H9 (cell line): Measurements from ENCODE around the gene MPG. TPM values are rescaled to one million over a fixed set of nuclear protein-coding genes. Genes with fewer than 3 reads are reported as not detected.

Experiments
- DNase-seq: peaks from one replicate; pipeline ENCODE4 v3.0.0-alpha.2; 2017
- H2AFZ ChIP-seq: one replicate; pipeline ENCODE4 v1.6.1; 2013; ENCODE audit warnings: mild to moderate bottlenecking, low read length, control low read depth, moderate library complexity
- H2AK5ac ChIP-seq: 2 replicates; pipeline ENCODE4 v1.6.1; 2013; ENCODE audit warnings: low read length, control low read depth, mixed read lengths; ENCODE audit not compliant: insufficient read length
- H2BK120ac ChIP-seq: one replicate; pipeline ENCODE4 v1.6.1; 2013; ENCODE audit warnings: low read depth, mild to moderate bottlenecking, low read length, control low read depth, inconsistent platforms; ENCODE audit not compliant: poor library complexity, severe bottlenecking
- H2BK12ac ChIP-seq: 2 replicates; pipeline ENCODE4 v1.6.1; 2013; ENCODE audit warnings: low read length, control low read depth, mixed read lengths, low read depth; ENCODE audit not compliant: insufficient read length
- H2BK15ac ChIP-seq: 2 replicates; pipeline ENCODE4 v1.6.1; 2013; ENCODE audit warnings: low read depth, low read length, control low read depth
- H2BK20ac ChIP-seq: one replicate; pipeline ENCODE4 v1.6.1; 2013; ENCODE audit warnings: low read depth, mild to moderate bottlenecking, low read length, control low read depth, inconsistent platforms; ENCODE audit not compliant: poor library complexity, severe bottlenecking
- H2BK5ac ChIP-seq: 2 replicates; pipeline ENCODE4 v1.6.1; 2013; ENCODE audit warnings: low read length, control low read depth, mixed read lengths; ENCODE audit not compliant: insufficient read length
- H3K14ac ChIP-seq: 2 replicates; pipeline ENCODE4 v1.6.1; 2013; ENCODE audit warnings: low read length, control low read depth; ENCODE audit not compliant: insufficient read depth
- H3K18ac ChIP-seq: 2 replicates; pipeline ENCODE4 v1.6.1; 2013; ENCODE audit warnings: low read depth, mild to moderate bottlenecking, mixed read lengths, low read length, control low read depth; ENCODE audit not compliant: insufficient read length
- H3K23ac ChIP-seq: 2 replicates; pipeline ENCODE4 v1.6.1; 2013; ENCODE audit warnings: low read length, control low read depth, mixed read lengths, low read depth; ENCODE audit not compliant: insufficient read length
- H3K23me2 ChIP-seq: 2 replicates; pipeline ENCODE4 v1.6.1; 2013; ENCODE audit warnings: low read depth, mild to moderate bottlenecking, mixed read lengths, low read length, control low read depth; ENCODE audit not compliant: insufficient read length, poor library complexity, severe bottlenecking
- H3K27ac ChIP-seq: 2 replicates; pipeline ENCODE4 v1.5.1; 2013; ENCODE audit warnings: low read length, control low read depth, mixed read lengths, low read depth; ENCODE audit not compliant: insufficient read length
- H3K27me3 ChIP-seq: 2 replicates; pipeline ENCODE4 v1.6.1; 2013; ENCODE audit warnings: low read length, control low read depth, inconsistent platforms; ENCODE audit not compliant: insufficient read depth
- H3K4ac ChIP-seq: 2 replicates; pipeline ENCODE4 v1.6.1; 2013; ENCODE audit warnings: low read depth, mild to moderate bottlenecking, control low read depth, inconsistent platforms, low read length, moderate library complexity
- H3K4me1 ChIP-seq: 2 replicates; pipeline ENCODE4 v1.6.1; 2013; ENCODE audit warnings: low read length, control low read depth, inconsistent platforms; ENCODE audit not compliant: insufficient read depth
- H3K4me2 ChIP-seq: 2 replicates; pipeline ENCODE4 v1.6.1; 2013; ENCODE audit warnings: low read length, control low read depth, mixed read lengths; ENCODE audit not compliant: insufficient read length, insufficient read depth
- H3K56ac ChIP-seq: 2 replicates; pipeline ENCODE4 v1.6.1; 2013; ENCODE audit warnings: low read depth, mild to moderate bottlenecking, mixed read lengths, low read length, control low read depth; ENCODE audit not compliant: insufficient read length
- H3K79me1 ChIP-seq: 2 replicates; pipeline ENCODE4 v1.6.1; 2013; ENCODE audit warnings: low read depth, mild to moderate bottlenecking, moderate library complexity, low read length, control low read depth, inconsistent platforms; ENCODE audit not compliant: insufficient read depth, poor library complexity, severe bottlenecking
- H3K79me2 ChIP-seq: 2 replicates; pipeline ENCODE4 v1.6.1; 2013; ENCODE audit warnings: low read length, control low read depth, inconsistent platforms; ENCODE audit not compliant: insufficient read depth
- H3K9ac ChIP-seq: 2 replicates; pipeline ENCODE4 v1.6.1; 2013; ENCODE audit warnings: low read length, control low read depth, mixed read lengths; ENCODE audit not compliant: insufficient read length; ENCODE audit errors: extremely low read depth
- H3K9me3 ChIP-seq: one replicate; pipeline ENCODE4 v1.6.1; 2013; ENCODE audit warnings: low read depth, low read length, inconsistent platforms; ENCODE audit not compliant: control insufficient read depth
- H3T11ph ChIP-seq: one replicate; pipeline ENCODE4 v1.6.1; 2013; ENCODE audit warnings: mild to moderate bottlenecking, low read length, control low read depth, inconsistent platforms
- H4K20me1 ChIP-seq: one replicate; pipeline ENCODE4 v1.6.1; 2013; ENCODE audit not compliant: control insufficient read depth, insufficient read length, insufficient read depth
- H4K5ac ChIP-seq: 2 replicates; pipeline ENCODE4 v1.6.1; 2013; ENCODE audit warnings: low read depth, mild to moderate bottlenecking, mixed read lengths, low read length, control low read depth; ENCODE audit not compliant: insufficient read length
- H4K8ac ChIP-seq: replicated peaks from 2 replicates; pipeline ENCODE4 v1.6.1; 2013; ENCODE audit warnings: low read length, control low read depth, mixed read lengths, low read depth; ENCODE audit not compliant: insufficient read length
- H4K91ac ChIP-seq: 2 replicates; pipeline ENCODE4 v1.6.1; 2013; ENCODE audit warnings: low read depth, mild to moderate bottlenecking, moderate library complexity, mixed read lengths, low read length, control low read depth; ENCODE audit not compliant: insufficient read length
- H3K27ac Mint-ChIP-seq, 3 experiments: 2 replicates in 2 of 3; 3 replicates in 1 of 3; pipeline ENCODE4 v1.8.0; 2020 to 2021; ENCODE audit warnings: mixed read lengths in 3 of 3, mild to moderate bottlenecking in 1 of 3, moderate library complexity in 1 of 3
- H3K27me3 Mint-ChIP-seq: 2 replicates; pipeline ENCODE4 v1.8.0; 2021; ENCODE audit warnings: low read depth, mild to moderate bottlenecking, moderate library complexity, mixed read lengths
- H3K36me3 Mint-ChIP-seq, 3 experiments: 2 replicates in 2 of 3; 3 replicates in 1 of 3; pipeline ENCODE4 v1.8.0; 2020 to 2021; ENCODE audit warnings: low read depth in 3 of 3, mixed read lengths in 3 of 3; ENCODE audit not compliant: insufficient read depth in 1 of 3
- H3K4me1 Mint-ChIP-seq, 2 experiments: 2 replicates each; pipeline ENCODE4 v1.8.0; 2020; ENCODE audit warnings: mixed read lengths in 2 of 2
- H3K4me3 Mint-ChIP-seq, 2 experiments: 2 replicates in 1 of 2; 3 replicates in 1 of 2; pipeline ENCODE4 v1.8.0; 2020 to 2021; ENCODE audit warnings: mild to moderate bottlenecking in 2 of 2, mixed read lengths in 2 of 2, moderate library complexity in 1 of 2
- H3K9me3 Mint-ChIP-seq, 2 experiments: 2 replicates in 1 of 2; 3 replicates in 1 of 2; pipeline ENCODE4 v1.8.0; 2020; ENCODE audit warnings: mild to moderate bottlenecking in 2 of 2, mixed read lengths in 2 of 2, moderate library complexity in 1 of 2
- CTCF ChIP-seq: fragments of 200-600 bp; sonication (generic); conservative IDR thresholded peaks from 3 replicates; pipeline ENCODE4 v1.8.0; 2021; ENCODE audit warnings: antibody characterized with exemption, mild to moderate bottlenecking
- WGBS: extraction: QIAGEN DNeasy Blood & Tissue Kit; methylation state at CpG from one replicate; pipeline ENCODE4 v1.1.7; 2013; ENCODE audit warnings: missing lambda C conversion rate, low lambda C conversion rate, mixed read lengths; ENCODE audit not compliant: insufficient read length; ENCODE audit errors: extremely low coverage; 5-methylcytosine and 5-hydroxymethylcytosine counted together
- total RNA-seq: library from RNA; stranded (reverse); gene quantifications from 2 replicates; pipeline ENCODE4 v1.2.1, GENCODE V29; 2021

The MPG gene
- total RNA-seq, 1 experiment from 2014 or later, result 39.1 TPM

- no peaks in the 10 kb centered on the region for H3K9me3 Mint-ChIP-seq
- H2AK5ac ChIP-seq, result no peak overlapping the region
- no peak overlapping the region for H4K8ac ChIP-seq
- no peaks in the 10 kb centered on the region for H3K4me1 ChIP-seq
- no peak overlapping the region for H3K4me3 Mint-ChIP-seq
- H3T11ph ChIP-seq, result no peak overlapping the region
- H3K27me3 Mint-ChIP-seq, result no peaks in the 10 kb centered on the region; the same call in 1 of the 2 replicates
- no peak overlapping the region for H2BK5ac ChIP-seq
- H2BK20ac ChIP-seq, result no peak overlapping the region
- WGBS, result no CpG with 5 or more reads among the region's 14 CpGs
- no peak overlapping the region for H3K56ac ChIP-seq
- H2BK12ac ChIP-seq, result no peak overlapping the region
- no peak overlapping the region for H3K4me2 ChIP-seq
- no peak overlapping the region for H4K5ac ChIP-seq
- H3K23ac ChIP-seq, result no peak overlapping the region
- peaks cover 4 to 6% of the 10 kb centered on the region in 2 experiments; a peak in 2 of 4 replicates for H3K4me1 Mint-ChIP-seq
- no peak overlapping the region for H2BK120ac ChIP-seq
- no peak overlapping the region for H3K4ac ChIP-seq
- H2AFZ ChIP-seq, result no peak overlapping the region
- peaks cover 4 to 48% (median 30%) of the 10 kb centered on the region in 3 experiments for H3K36me3 Mint-ChIP-seq
- H2BK15ac ChIP-seq, result no peak overlapping the region
- H3K18ac ChIP-seq, result no peak overlapping the region
- peaks cover 2% of the 10 kb centered on the region for H4K20me1 ChIP-seq
- no peak for DNase-seq
- H3K79me2 ChIP-seq, result no peaks in the 10 kb centered on the region
- no peak overlapping the region for H4K91ac ChIP-seq
- H3K27me3 ChIP-seq, result no peaks in the 10 kb centered on the region
- no peaks in the 10 kb centered on the region for H3K9me3 ChIP-seq
- H3K9ac ChIP-seq, result no peak overlapping the region
- H3K14ac ChIP-seq, result no peak overlapping the region
- H3K23me2 ChIP-seq, result no peaks in the 10 kb centered on the region
- no peak for TF ChIP-seq CTCF
- no peaks in the 10 kb centered on the region for H3K79me1 ChIP-seq
- H3K27ac Mint-ChIP-seq, result no peak overlapping the region
- no peak overlapping the region for H3K27ac ChIP-seq
Measured at GRCh38 chr16:88613-89012, 10.6 kb downstream of the MPG start.
